HG03571 (cell line): ENCODE results near the gene SMIM13.

Experiments
- ATAC-seq: cut with Tn5 transposase; IDR thresholded peaks from one replicate; pipeline ENCODE4 v1.9.1; 2021; ENCODE audit not compliant: unreplicated experiment

Gene SMIM13

GRCh38 chr6:11185204-11185842, 91.7 kb downstream of the SMIM13 start:
- no peak for ATAC-seq

- ATAC-seq = no peak
Observed at GRCh38 chr6:11187301-11187700, 93.7 kb downstream of the SMIM13 start.
